COLO829 (cell line): ENCODE results near the gene TLE4.
"Not testable (repeated sequence)": the region's sequence is repeated elsewhere in the genome, so short reads cannot be mapped to it uniquely, and the experiment has no call there.

ENCODE experiments used
- DNase-seq: peaks from one replicate; pipeline ENCODE4 v3.0.0; 2012; ENCODE audit warnings: low spot score

TLE4 gene

DNA sequence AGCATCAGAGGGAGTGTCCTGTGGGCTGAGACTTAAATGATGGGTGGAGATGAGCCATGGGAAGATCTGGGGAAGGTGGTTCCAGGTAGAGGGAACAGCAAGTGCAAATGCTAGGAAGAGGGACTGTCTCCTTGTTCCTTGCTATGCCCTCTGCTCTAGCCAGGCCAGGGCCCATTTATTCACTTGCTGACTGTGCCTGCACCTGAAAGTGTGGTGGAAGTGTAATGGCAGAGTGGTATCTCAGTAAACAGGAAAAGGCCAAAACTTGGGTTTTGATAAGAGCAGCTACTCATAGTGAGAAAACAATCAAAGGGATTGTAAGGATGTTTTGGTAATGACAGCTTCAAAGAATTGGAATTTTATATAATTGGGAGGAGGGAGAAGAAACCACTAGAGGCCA is 32.4 kb downstream of the TLE4 start:
- DNase-seq, result no peak

- DNase-seq, result no peak
Measured at GRCh38 chr9:79604921-79605562, 33.3 kb downstream of the TLE4 start.

DNA sequence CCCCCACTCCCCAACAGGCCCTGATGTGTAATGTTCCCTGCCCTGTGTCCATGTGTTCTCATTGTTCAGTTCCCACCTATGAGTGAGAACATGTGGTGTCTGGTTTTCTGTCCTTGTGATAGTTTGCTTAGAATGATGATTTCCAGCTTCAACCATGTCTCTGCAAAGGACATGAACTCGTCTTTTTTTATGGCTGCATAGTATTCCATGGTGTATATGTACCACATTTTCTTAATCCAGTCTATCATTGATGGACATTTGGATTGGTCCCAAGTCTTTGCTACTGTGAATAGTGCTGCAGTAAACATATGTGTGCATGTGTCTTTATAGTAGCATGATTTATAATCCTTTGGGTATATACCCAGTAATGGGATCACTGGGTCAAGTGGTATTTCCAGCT is 34.8 kb downstream of the TLE4 start:
- DNase-seq, result not testable (repeated sequence)

DNA sequence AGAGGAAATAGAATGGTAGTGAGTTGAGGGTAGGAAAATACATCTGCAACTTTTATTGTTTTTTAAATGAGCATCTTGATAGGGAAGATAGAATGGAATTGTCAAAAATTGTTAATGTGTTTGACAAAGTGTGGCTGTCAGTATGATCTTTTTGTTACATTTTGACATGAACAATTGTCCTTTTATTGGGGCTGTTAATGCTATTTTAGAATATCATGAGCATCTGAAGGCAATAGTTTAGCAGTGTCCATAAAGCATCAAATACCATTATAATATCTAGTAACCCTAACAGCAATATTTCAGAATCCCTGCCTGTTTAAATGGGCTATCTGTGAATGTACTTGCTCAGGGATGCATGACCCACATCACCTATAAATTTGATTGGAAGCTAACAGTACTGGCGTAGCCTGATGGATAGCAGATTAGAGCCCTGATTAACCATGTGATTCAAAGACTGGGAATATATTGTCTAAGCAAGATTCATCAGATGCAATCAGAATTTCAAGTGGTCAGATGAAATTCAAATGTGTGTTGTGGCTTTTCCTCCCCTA is 37.8 kb downstream of the TLE4 start:
- no peak for DNase-seq

DNA sequence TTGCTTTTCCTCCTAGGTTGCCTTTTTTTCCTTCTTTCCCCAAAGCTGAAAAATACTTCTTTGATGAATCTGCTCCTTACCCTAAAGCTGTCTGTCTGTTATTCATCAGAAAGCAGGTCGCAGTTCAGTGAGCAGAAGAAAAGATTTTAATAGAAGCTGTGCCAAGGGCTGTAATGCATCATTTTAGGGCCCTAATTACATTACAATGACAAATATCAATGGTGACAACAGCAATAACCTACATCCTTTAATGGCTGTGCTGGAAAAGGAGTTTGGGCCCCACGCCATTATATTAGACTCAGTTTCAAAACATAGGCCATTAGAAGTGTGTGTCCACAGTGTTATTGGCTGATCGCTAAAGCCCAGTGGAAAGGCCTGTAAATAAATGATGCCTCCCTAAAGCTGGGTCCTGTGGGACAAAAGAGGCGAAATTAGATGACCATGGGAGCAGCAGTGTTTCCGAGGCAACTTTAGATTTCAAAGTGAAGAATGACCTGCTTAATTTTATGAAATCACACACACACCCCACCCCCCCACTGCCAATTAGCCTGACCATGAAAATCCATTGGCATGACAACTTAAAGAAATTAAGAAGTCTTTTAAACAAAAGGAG is 38.4 kb downstream of the TLE4 start:
- no peak for DNase-seq

- no peak for DNase-seq
Measured at GRCh38 chr9:79610791-79611614, 39.2 kb downstream of the TLE4 start.

DNA sequence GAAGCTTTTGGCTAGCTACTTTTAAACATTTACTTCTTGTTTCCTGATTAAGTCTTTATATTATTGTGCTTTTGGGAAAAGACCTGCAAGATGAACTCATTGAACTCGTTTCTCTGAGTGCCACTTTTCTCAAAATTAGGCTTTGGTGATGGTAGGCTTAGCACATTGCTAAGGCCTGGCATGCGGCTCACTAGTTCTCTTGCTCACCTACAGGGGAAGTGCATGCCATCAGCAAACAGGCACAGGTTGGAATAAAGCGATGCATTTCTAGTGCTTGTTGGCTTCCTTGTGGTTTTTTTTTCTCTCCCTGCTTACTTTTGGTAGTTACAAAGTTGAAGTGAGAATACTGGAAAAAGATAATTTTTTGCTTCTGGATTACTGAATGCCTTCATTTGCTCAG is 41.4 kb downstream of the TLE4 start:
- DNase-seq, result no peak

DNA sequence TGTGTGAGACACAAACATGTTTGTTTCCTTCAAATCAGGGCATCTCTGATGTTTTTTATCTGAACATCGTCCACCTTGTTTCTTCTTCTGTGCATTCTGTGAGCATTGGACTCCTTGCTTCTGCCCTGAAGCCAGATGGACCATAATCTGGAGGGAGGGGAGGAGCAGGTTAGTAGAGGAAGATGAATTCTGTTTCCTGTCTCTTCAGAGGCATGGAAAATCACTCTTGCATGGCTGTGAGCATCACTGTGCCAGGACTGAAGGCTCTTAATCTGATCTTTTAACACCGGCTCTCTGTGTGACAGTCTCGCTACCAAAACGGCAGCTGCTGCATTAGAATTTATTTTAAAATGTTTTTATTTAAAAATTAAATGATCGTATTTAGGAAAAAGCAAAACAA is 43.3 kb downstream of the TLE4 start:
- no peak for DNase-seq

DNA sequence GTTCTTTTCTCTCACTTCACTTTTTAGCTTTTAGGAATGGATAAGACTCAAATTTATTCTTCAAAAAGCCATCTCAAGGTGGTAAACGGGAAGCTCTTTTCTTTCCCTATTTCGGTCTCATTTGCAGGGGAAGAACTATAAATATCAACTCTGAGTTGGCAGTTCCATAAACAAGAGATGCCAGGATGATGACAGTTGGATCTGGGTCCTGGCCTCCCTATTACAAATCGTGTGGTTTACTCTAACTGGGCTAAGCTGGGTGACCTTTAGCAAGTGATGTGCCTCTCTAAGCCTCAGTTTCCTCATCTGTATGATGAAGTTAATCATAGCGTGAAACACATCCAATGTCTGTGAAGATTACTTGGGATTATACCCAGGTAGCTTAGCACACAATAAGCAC is 44.2 kb downstream of the TLE4 start:
- DNase-seq, result no peak

GRCh38 chr9:79616971-79617370 is 45.2 kb downstream of the TLE4 start:
- no peak for DNase-seq

- DNase-seq, result peak; percentile 72
Measured at GRCh38 chr9:79617395-79617794, 45.6 kb downstream of the TLE4 start.

GRCh38 chr9:79619930-79620329 is 48.2 kb downstream of the TLE4 start:
- no peak for DNase-seq

GRCh38 chr9:79621916-79622575 is 50.3 kb downstream of the TLE4 start:
- no peak for DNase-seq

GRCh38 chr9:79623799-79624721 is 52.3 kb downstream of the TLE4 start:
- no peak for DNase-seq

DNA sequence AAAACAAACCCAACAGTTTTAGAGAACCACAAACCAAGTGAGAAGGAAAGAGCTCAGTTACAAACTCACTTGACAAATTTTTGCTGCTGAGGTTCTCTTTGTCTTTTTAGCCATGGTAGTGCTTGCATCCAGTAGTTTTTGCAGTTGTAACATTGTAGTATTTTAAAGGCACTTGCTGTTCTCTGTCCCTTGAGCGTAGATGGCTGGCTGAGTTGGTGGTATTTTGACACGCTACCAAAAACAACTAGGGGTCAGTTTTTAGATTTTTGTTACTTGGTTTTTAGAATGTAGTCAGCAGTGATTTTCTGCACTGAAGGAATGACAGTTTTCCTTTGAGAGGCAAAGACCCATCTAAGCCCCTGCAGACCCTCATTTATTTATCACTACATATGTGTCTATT is 58.0 kb downstream of the TLE4 start:
- no peak for DNase-seq

DNA sequence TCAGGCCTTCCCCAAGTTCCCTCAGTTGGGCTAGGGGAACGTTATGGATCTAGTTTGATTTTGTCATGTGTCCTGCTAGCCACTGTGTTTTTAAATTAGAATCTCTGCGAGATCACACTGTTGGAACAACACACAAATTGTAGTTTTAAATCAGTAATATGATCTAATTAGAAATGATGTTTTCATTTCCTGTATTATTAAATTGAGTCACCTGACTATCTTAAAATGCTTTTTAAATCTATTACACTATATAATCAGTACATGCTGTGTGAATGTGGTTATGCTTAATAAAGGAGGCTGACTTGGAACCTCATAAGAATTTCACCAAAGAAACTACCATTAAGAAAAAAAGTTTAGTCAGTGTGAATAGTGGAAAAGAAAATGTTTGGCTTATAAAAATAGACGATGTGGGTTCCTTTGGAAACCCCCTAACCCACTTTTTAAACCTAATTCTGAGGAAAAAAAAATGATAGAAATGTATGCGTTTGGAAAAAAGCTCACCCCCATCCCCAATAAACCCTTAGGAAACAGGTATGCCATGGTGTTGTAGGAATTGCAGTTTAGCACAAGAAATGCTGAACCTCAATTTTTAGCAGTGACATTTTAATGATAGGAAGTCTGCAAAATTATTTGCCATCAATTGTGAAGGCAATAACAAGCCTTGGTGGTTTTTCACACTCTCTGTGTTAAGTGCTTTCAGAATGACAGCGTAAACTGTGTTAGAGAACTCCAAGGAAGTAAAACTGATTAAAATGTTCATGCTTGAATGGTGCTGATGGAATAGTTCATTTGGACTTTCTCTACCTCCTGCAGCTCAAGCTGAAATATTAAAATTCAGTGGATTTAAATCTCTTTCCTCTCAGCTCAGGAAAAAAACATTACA is 59.0 kb downstream of the TLE4 start:
- no peak for DNase-seq

DNA sequence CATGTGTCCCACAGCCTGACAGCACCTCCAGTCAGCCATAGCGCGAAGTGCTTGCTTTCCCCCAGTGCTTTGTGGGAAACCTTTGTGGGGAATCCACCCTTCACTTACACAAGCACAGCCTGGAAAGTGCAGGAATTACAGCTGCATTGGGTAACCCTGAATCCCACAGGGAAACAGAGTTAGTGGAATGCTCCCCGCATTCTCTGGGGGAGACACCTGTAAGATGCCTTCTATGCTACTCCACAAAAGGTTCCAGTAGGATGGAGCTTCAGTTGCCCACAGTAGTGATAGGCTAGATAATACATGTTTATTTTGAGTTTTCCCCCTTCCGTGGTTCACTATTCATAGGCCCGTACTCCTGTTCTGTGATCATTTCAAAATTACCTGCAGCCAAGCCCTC is 60.3 kb downstream of the TLE4 start:
- no peak for DNase-seq

GRCh38 chr9:79632705-79633104 is 60.9 kb downstream of the TLE4 start:
- DNase-seq, result no peak

DNA sequence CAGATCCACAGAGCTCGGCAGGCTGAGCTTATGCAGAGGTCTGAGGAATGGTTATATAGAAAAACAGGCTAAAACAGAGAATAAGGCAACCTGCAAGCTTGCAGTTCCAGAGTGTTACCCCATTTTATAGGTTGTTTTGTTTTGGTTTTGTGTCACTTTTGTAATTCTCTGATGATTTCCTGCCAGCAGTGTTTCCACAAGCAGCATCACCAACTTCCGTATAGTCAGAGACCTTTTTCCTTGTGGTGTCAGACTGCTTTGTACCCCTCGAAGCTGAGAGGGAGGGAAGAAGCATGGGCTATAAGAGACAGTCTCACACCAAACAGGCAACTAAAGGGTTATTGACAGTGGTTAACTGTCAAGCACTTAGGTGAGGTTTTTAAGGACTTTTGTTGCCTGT is 61.8 kb downstream of the TLE4 start:
- DNase-seq, result no peak

- DNase-seq, result no peak
Measured at GRCh38 chr9:79637177-79637925, 65.6 kb downstream of the TLE4 start.
